Measurements from ENCODE around the gene OPCML. TPM values are rescaled to one million over a fixed set of nuclear protein-coding genes. Genes with fewer than 3 reads are reported as not detected.

OPCML gene
- total RNA-seq, 1 experiment from 2014 or later: not detected

- no peak for TF ChIP-seq EZH2 (IDR thresholded peaks at IDR 0.05; ENCODE audit: low read depth)
- TF ChIP-seq, protein P1, sequence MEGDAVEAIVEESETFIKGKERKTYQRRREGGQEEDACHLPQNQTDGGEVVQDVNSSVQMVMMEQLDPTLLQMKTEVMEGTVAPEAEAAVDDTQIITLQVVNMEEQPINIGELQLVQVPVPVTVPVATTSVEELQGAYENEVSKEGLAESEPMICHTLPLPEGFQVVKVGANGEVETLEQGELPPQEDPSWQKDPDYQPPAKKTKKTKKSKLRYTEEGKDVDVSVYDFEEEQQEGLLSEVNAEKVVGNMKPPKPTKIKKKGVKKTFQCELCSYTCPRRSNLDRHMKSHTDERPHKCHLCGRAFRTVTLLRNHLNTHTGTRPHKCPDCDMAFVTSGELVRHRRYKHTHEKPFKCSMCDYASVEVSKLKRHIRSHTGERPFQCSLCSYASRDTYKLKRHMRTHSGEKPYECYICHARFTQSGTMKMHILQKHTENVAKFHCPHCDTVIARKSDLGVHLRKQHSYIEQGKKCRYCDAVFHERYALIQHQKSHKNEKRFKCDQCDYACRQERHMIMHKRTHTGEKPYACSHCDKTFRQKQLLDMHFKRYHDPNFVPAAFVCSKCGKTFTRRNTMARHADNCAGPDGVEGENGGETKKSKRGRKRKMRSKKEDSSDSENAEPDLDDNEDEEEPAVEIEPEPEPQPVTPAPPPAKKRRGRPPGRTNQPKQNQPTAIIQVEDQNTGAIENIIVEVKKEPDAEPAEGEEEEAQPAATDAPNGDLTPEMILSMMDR (conservative IDR thresholded peaks at IDR 0.05): no peak
- Histone ChIP-seq H3K36me3 (ENCODE audit: low read depth) (no peaks in the 10 kb centered on the region), H3K4me3 (no peak overlapping the region), H3K79me2 (ENCODE audit: low read depth) (no peaks in the 10 kb centered on the region), H3K4me2 (no peak overlapping the region), H4K20me1 (ENCODE audit: insufficient read depth) (no peaks in the 10 kb centered on the region), H2AFZ (no peak overlapping the region), H3K27me3 (ENCODE audit: insufficient read depth, low read depth) (peaks cover 19% of the 10 kb centered on the region), H3K27ac (no peak overlapping the region), H3K4me1 (replicated peaks; ENCODE audit: insufficient read depth) (no peaks in the 10 kb centered on the region), H3F3A (ENCODE audit: insufficient read depth, low read depth) (no peaks in the 10 kb centered on the region), H3K9me2 (ENCODE audit: insufficient read depth) (no peaks in the 10 kb centered on the region), H3K9me3 (ENCODE audit: insufficient read depth, low read depth) (no peaks in the 10 kb centered on the region)
- intact Hi-C loops (cut with micrococcal nuclease; ENCODE audit: unreplicated experiment): no loop called here
- ChIA-PET CTCF (no interaction called here), POLR2A (ENCODE audit: unreplicated experiment) (no interaction called here)
- no peak for DNase-seq
- no TSS peak for BruUV-seq (replicated peaks)
Measured at GRCh38 chr11:133390803-133391202, 141.5 kb downstream of the OPCML start.

DNA sequence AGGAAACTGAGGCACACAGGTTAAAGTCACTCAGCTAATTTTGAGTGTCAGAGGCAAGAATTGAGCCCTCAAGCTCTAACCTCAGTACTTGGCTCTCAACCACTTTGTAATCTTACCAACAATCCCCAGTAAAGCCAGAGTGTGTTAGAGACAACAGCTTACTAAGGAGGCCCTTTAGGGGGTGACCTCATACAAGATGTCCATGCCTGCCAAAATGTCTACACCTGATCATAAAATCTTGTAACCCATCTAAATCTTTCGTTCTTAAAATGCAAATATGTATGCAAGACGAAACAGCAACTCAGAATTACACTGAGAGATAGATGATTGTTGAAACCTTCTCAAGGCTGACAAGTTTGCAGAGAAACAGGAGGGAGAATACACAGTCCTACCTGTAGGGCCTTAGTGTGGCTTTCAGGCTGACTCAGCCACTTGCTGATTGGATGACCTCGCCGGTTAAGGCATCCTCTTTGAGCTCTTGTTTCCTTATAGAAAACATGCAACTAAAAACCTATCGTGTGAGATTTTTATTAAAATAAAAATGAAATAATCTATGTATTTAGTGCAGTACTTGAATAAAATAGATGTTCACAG lies 143.2 kb downstream of the OPCML start:
- Histone ChIP-seq H3K9me2 (ENCODE audit: insufficient read depth) (no peaks in the 10 kb centered on the region), H3K27me3 (ENCODE audit: insufficient read depth, low read depth) (peaks cover 34% of the 10 kb centered on the region), H3K36me3 (ENCODE audit: low read depth) (no peaks in the 10 kb centered on the region), H3K4me1 (replicated peaks; ENCODE audit: insufficient read depth) (no peaks in the 10 kb centered on the region), H3K27ac (no peak overlapping the region), H3K9me3 (ENCODE audit: insufficient read depth, low read depth) (no peaks in the 10 kb centered on the region), H3K4me3 (no peak overlapping the region), H2AFZ (no peak overlapping the region), H4K20me1 (ENCODE audit: insufficient read depth) (no peaks in the 10 kb centered on the region), H3F3A (ENCODE audit: insufficient read depth, low read depth) (no peaks in the 10 kb centered on the region), H3K4me2 (no peak overlapping the region), H3K79me2 (ENCODE audit: low read depth) (no peaks in the 10 kb centered on the region)
- TF ChIP-seq, protein P1 (conservative IDR thresholded peaks at IDR 0.05): no peak
- TF ChIP-seq EZH2 (IDR thresholded peaks at IDR 0.05; ENCODE audit: low read depth): no peak
- intact Hi-C loops (cut with micrococcal nuclease; ENCODE audit: unreplicated experiment): no loop called here
- POLR2A ChIA-PET (ENCODE audit: unreplicated experiment): no interaction called here
- no TSS peak for BruUV-seq (replicated peaks)
- DNase-seq: no peak
- CTCF ChIA-PET: no interaction called here

- POLR2A ChIA-PET (ENCODE audit: unreplicated experiment): no interaction called here
- Histone ChIP-seq H3K4me3 (no peak overlapping the region), H3K36me3 (ENCODE audit: low read depth) (no peaks in the 10 kb centered on the region), H3K27ac (no peak overlapping the region), H3K9me3 (ENCODE audit: insufficient read depth, low read depth) (no peaks in the 10 kb centered on the region), H3F3A (ENCODE audit: insufficient read depth, low read depth) (no peaks in the 10 kb centered on the region), H3K4me2 (no peak overlapping the region), H3K79me2 (ENCODE audit: low read depth) (no peaks in the 10 kb centered on the region), H3K27me3 (ENCODE audit: insufficient read depth, low read depth) (peaks cover 34% of the 10 kb centered on the region), H3K9me2 (ENCODE audit: insufficient read depth) (no peaks in the 10 kb centered on the region), H2AFZ (no peak overlapping the region), H3K4me1 (replicated peaks; ENCODE audit: insufficient read depth) (no peaks in the 10 kb centered on the region), H4K20me1 (ENCODE audit: insufficient read depth) (no peaks in the 10 kb centered on the region)
- CTCF ChIA-PET: no interaction called here
- no TSS peak for BruUV-seq (replicated peaks)
- intact Hi-C loops (cut with micrococcal nuclease; ENCODE audit: unreplicated experiment): no loop called here
- TF ChIP-seq, protein P1 (conservative IDR thresholded peaks at IDR 0.05): no peak
- no peak for TF ChIP-seq EZH2 (IDR thresholded peaks at IDR 0.05; ENCODE audit: low read depth)
- no peak for DNase-seq
Measured at GRCh38 chr11:133388260-133388659, 144.0 kb downstream of the OPCML start.

Measured in PC-9 (cell line).